SH-SY5Y (cell line): ENCODE data around the gene YWHAH.

Experiments used
- GATA2 ChIP-seq: IDR thresholded peaks from 2 replicates; pipeline ENCODE4 v1.6.1; 2011; ENCODE audit warnings: mild to moderate bottlenecking, low read depth, low read length
- GATA3 ChIP-seq: IDR thresholded peaks from 2 replicates; pipeline ENCODE4 v1.6.1; 2011; ENCODE audit warnings: low read depth, mild to moderate bottlenecking, low read length, moderate library complexity

DNA sequence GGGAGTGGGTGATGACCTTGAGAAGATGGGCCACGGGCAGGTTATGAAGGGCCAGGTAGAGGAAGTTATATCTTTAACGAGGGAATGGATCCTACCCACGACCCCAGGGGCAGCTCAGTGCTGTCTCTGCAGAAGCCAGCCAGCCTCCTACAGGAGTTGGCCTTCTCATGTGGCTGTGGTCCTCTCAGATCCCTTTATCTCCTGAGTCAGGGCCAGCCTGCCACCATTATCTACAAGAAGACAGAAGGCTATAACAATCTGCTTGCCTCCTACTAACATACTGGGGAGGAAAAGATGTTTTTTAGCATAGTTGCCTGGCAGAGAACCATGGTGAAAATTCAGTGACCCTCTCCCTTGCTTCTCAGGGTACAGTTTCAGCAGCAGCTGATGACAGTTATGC lies 7.0 kb upstream of the YWHAH start:
- TF ChIP-seq GATA2: no peak
- TF ChIP-seq GATA3: no peak
